ENCODE measurements around the gene OLFM3.

The OLFM3 gene

GRCh38 chr1:101905283-101905835 is 91.4 kb downstream of the OLFM3 start:
- no peak overlapping the region for H3K9ac ChIP-seq (ENCODE audit: low read length)
- no peaks in the 10 kb centered on the region for H3K36me3 ChIP-seq (replicated peaks; ENCODE audit: low read depth, low read length)
- no peaks in the 10 kb centered on the region for H3K79me2 ChIP-seq (ENCODE audit: low read length)
- H4K20me1 ChIP-seq (ENCODE audit: insufficient read depth, low read length), result no peaks in the 10 kb centered on the region
- no peak overlapping the region for H3K4me2 ChIP-seq (ENCODE audit: low read length)
- H2AFZ ChIP-seq (ENCODE audit: low read depth, low read length), result no peak overlapping the region
- peaks cover 18% of the 10 kb centered on the region for H3K4me1 ChIP-seq (ENCODE audit: low read length)
- H3K27ac ChIP-seq (ENCODE audit: low read length), result no peak overlapping the region
- H3K27me3 ChIP-seq (ENCODE audit: low read depth, low read length), result no peaks in the 10 kb centered on the region
- no peak for TF ChIP-seq EZH2phosphoT487 (IDR thresholded peaks at IDR 0.05; ENCODE audit: low read depth)
- TF ChIP-seq CTCF (IDR thresholded peaks at IDR 0.05; ENCODE audit: low read depth, low read length), result no peak
- H3K4me3 ChIP-seq (ENCODE audit: low read length), result no peak overlapping the region
- no peaks in the 10 kb centered on the region for H3K9me3 ChIP-seq (ENCODE audit: insufficient read depth, low read length)

- Histone ChIP-seq H3K4me3 (ENCODE audit: low read length) (no peak overlapping the region), H3K9ac (ENCODE audit: low read length) (no peak overlapping the region), H3K27ac (ENCODE audit: low read length) (peak overlapping the region; percentile 40; the same call in 1 of the 2 replicates), H4K20me1 (ENCODE audit: insufficient read depth, low read length) (no peaks in the 10 kb centered on the region), H3K27me3 (ENCODE audit: low read depth, low read length) (no peaks in the 10 kb centered on the region), H3K4me2 (ENCODE audit: low read length) (peak overlapping the region; percentile 41), H2AFZ (ENCODE audit: low read depth, low read length) (no peak overlapping the region), H3K4me1 (ENCODE audit: low read length) (peaks cover 18% of the 10 kb centered on the region), H3K9me3 (ENCODE audit: insufficient read depth, low read length) (no peaks in the 10 kb centered on the region), H3K36me3 (replicated peaks; ENCODE audit: low read depth, low read length) (no peaks in the 10 kb centered on the region), H3K79me2 (ENCODE audit: low read length) (no peaks in the 10 kb centered on the region)
- TF ChIP-seq EZH2phosphoT487 (IDR thresholded peaks at IDR 0.05; ENCODE audit: low read depth), result no peak
- no peak for TF ChIP-seq CTCF (IDR thresholded peaks at IDR 0.05; ENCODE audit: low read depth, low read length)
These were observed 94.5 kb downstream of the OLFM3 start for GRCh38 chr1:101902199-101902598.

GRCh38 chr1:101898137-101898536 is 98.6 kb downstream of the OLFM3 start:
- Histone ChIP-seq H4K20me1 (ENCODE audit: insufficient read depth, low read length) (no peaks in the 10 kb centered on the region), H3K9me3 (ENCODE audit: insufficient read depth, low read length) (no peaks in the 10 kb centered on the region), H3K27me3 (ENCODE audit: low read depth, low read length) (no peaks in the 10 kb centered on the region), H3K4me2 (ENCODE audit: low read length) (no peak overlapping the region), H3K79me2 (ENCODE audit: low read length) (no peaks in the 10 kb centered on the region), H3K27ac (ENCODE audit: low read length) (no peak overlapping the region), H3K4me1 (ENCODE audit: low read length) (peaks cover 18% of the 10 kb centered on the region), H3K4me3 (ENCODE audit: low read length) (no peak overlapping the region), H3K36me3 (replicated peaks; ENCODE audit: low read depth, low read length) (no peaks in the 10 kb centered on the region), H3K9ac (ENCODE audit: low read length) (no peak overlapping the region), H2AFZ (ENCODE audit: low read depth, low read length) (no peak overlapping the region)
- no peak for TF ChIP-seq CTCF (IDR thresholded peaks at IDR 0.05; ENCODE audit: low read depth, low read length)

- H3K36me3 ChIP-seq (replicated peaks; ENCODE audit: low read depth, low read length), result no peaks in the 10 kb centered on the region
These were observed 112.1 kb downstream of the OLFM3 start for GRCh38 chr1:101884621-101885020.

More at GRCh38 chr1:101884621-101885020, 112.1 kb downstream of the OLFM3 start:
- no peak for TF ChIP-seq EZH2phosphoT487 (IDR thresholded peaks at IDR 0.05; ENCODE audit: low read depth)
- no peak for TF ChIP-seq CTCF (IDR thresholded peaks at IDR 0.05; ENCODE audit: low read depth, low read length)
- H3K9me3 ChIP-seq (ENCODE audit: insufficient read depth, low read length), result no peaks in the 10 kb centered on the region
- no peak overlapping the region for H3K27ac ChIP-seq (ENCODE audit: low read length)
- no peak overlapping the region for H3K9ac ChIP-seq (ENCODE audit: low read length)
- H3K4me2 ChIP-seq (ENCODE audit: low read length), result no peak overlapping the region
- H3K4me3 ChIP-seq (ENCODE audit: low read length), result no peak overlapping the region
- no peaks in the 10 kb centered on the region for H3K4me1 ChIP-seq (ENCODE audit: low read length)
- no peaks in the 10 kb centered on the region for H3K79me2 ChIP-seq (ENCODE audit: low read length)
- no peak overlapping the region for H2AFZ ChIP-seq (ENCODE audit: low read depth, low read length)
- H3K27me3 ChIP-seq (ENCODE audit: low read depth, low read length), result no peaks in the 10 kb centered on the region
- H4K20me1 ChIP-seq (ENCODE audit: insufficient read depth, low read length), result no peaks in the 10 kb centered on the region
